Activated CD8-positive, alpha-beta memory T cell treated with anti-CD3 and anti-CD28 coated beads for 1 hour (primary cell): Measurements from ENCODE around the gene FIG4.
"Not testable (repeated sequence)": the region's sequence is repeated elsewhere in the genome, so short reads cannot be mapped to it uniquely, and the experiment has no call there.

Experiments
- DNase-seq, 2 donors: peaks; one replicate each; pipeline ENCODE4 v3.0.0-alpha.2; 2020; ENCODE audit warnings: low read depth in 1 of 2; ENCODE audit errors: extremely low read depth in 1 of 2

The FIG4 gene

GRCh38 chr6:109759098-109759955 lies 68.2 kb downstream of the FIG4 start:
- no peak for DNase-seq

GRCh38 chr6:109760208-109760607 lies 69.1 kb downstream of the FIG4 start:
- no peak for DNase-seq

- DNase-seq = no peak
These were observed 71.1 kb downstream of the FIG4 start for GRCh38 chr6:109762166-109762565.

DNA sequence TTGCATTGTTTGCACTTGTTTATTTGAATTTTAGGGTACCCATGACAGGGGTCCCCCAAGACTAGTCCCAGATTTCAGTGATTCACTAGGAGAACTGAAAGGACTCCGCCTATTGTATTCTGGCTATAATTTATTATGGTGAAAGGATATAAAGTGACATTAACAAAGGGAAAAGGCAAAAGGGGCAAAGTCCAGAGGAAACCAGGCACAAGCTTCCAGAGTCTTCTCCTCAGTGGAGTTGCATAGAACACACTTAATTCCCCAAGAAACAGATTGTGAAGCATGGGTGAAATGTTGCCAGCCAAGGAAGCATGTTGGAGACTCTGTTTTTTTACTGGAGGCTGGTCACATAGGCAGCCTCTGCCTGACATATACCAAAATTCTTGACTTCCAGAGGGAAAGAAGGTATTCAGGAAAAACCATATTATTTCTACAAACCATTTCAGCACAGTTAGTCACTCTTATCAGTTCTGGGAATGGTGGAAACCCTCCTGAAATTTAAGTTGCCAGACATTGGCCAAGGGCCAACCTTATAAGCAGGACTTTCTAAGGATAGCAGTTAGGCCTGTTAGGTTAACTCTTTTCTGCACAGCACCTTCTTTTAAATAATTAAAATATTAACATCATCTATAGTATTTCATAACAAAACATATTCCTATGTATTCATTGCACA lies 71.8 kb downstream of the FIG4 start:
- no peak for DNase-seq

DNA sequence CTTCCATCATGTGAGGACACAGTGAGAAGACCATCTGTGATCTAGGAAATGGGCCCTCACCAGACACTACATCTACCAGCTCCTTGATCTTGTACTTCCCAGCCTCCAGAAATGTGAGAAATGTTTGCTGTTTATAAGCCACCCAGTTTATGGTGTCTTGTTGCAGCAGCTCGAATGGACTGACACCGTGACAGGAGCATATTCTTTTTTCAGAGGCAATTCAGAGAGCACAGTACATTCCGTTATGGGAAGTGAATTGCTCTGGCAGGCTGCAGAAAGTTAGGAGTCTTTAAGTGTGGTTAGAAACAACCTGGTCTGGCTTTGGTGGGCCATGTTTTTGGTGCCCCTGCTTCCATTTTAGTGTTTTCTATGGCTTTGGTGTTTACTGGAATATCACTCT lies 75.1 kb downstream of the FIG4 start:
- DNase-seq = no peak

GRCh38 chr6:109767961-109768360 lies 76.9 kb downstream of the FIG4 start:
- DNase-seq = no peak

DNA sequence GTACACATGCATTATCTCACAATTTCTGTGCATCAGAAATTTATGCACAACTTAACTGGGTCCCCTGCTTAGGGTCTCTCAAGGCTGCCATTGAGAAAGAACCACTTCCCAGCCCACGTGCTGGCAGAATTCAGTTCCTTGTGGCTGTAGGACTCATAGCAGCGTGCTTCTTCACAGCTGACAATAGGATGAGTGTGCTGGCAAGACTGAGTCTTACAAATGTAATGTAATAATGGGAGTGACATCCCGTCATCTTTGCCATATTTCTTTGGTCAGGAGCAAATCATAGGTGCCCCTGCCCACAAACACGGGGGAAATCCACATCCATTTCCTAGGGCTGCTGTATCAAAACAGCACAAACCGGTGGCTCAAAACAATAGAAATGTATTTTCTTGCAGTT lies 77.4 kb downstream of the FIG4 start:
- no peak for DNase-seq

DNA sequence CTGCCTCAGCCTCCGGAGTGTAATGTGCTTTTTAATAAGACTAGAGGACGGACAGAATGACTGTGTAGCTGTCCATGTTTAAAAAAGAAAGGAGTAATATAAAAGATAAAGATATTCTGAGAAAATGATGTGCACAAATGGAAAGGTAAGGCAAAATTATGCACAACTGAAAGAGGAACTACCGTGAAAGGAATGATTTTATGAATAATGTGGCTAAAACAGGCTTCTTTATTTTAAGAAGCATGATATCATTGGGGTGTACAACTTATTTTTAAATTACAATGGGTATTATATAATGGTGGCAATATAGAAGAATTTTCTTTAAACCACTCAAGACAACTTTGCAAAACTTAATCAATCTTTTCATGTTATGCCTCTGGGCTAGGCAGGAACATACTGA lies 78.1 kb downstream of the FIG4 start:
- DNase-seq = no peak

- DNase-seq = no peak
These were observed 79.0 kb downstream of the FIG4 start for GRCh38 chr6:109770047-109770446.

DNA sequence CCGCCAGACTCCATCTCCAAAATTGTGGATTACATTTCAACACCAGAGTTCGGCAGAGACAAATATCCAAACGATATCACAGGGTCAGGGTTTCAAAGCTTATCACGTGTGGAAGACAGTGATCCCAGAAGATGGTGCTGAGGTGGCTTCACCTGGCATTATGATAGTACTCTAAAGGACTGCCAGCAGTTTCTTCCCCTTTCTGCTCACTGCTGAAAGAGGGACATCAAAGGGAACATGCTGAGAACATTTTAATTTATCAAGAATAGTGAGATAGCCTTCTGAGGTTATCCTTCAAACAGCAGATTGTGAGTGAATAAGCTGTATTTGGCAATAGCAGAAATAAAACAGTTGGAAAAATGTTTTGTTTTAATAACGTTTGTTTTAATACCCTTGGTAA lies 79.7 kb downstream of the FIG4 start:
- no peak for DNase-seq

DNA sequence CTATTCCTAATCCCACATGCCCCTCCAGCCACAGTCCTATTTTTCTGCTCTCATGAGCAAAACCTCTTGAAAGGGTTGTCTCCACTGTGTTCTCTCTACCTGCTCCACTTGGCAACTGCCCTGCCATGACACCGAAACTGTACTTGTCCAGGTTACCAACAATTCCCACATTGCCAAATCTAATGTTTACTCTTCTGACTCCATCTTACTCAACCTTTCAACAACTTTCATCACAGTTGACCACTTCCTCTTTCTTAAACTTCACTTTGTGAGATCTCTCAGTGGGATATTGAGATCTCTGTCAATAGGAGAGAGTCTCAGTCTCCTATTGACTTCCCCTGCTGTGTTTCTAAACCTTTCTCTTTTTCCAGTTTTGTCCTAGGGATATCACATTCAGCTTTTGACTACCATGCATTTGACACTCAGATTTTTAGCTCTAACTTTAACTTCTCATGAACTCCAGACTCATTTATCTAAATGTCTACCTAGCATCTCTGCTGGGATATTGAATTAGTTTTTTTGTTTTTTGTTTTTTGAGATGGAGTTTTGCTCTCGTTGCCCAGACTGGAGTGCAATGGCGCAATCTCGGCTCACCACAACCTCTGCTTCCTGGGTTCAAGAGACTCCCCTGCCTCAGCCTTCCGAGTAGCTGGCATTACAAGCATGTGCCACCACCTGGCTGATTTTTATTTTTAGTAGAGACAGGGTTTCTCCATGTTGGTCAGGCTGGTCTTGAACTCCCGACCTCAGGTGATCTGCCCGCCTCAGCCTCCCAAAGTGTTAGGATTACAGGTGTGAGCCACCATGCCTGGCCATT lies 81.1 kb downstream of the FIG4 start:
- DNase-seq = not testable (repeated sequence)

DNA sequence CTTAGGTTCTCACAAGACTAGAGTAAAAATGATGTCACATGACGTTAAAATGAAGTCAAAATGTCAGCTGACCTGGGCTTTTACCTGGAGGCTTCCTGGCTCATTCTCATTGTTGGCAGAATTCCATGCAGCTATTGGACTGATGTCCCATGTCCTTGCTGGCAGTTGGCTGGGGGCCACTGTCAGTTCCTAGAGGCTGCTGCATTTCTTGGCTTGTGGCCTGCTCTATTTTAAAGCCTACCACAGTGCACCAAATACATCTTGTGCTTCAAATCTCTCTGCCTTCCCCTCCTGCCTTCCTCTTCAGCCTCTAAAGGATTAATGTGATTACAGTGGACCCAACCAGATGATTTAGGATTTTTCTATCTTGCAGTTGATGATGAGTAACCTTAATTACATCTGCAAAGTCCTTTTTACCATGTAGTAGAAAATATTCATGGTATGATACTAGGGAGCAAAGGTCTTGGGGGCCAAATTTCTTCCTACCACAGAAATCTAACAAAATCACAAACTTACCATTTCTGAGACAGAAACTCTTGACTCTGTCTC lies 81.9 kb downstream of the FIG4 start:
- no peak for DNase-seq

GRCh38 chr6:109781001-109781400 lies 89.9 kb downstream of the FIG4 start:
- DNase-seq = no peak

- DNase-seq = no peak
These were observed 91.4 kb downstream of the FIG4 start for GRCh38 chr6:109782491-109782999.

- no peak for DNase-seq
These were observed 92.3 kb downstream of the FIG4 start for GRCh38 chr6:109783250-109783986.

- no peak for DNase-seq
These were observed 96.2 kb downstream of the FIG4 start for GRCh38 chr6:109787312-109787711.

DNA sequence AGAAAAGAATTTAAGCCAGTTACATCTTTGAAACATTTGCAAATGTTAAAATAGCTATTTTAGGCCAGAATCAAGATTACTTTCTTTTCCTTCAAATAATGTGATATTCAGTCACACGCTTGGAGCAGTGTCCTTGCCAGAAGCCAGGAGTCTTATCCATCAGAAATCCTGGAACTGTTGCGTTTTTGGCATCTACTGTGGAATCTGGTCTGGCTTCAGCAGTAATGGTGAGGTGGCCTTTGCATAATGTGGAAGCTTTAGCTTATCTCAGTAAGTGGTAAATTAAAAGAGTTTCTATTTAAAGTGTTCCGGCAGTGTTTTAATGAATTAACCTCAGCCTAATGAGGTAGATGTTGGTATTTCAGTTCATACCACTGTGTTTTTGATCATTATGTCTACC lies 97.6 kb downstream of the FIG4 start:
- no peak for DNase-seq

DNA sequence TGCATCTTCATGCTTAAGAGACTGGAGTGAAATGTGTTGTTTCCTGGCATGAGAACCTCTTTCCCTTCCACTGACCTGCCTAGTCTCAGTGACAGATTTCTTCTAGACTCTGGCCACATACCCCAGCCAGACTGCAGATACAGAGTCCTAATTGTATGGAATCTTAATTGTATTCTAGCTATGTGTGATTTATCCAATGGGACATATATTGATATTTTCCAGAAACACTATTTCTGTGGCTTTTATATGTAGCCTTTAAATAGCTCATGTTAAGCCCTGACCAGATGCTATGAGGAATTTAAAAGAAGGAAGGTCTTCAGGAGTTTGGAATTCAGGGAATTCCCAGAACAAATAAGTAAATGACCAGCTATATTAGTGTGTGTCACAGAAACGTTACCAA lies 99.0 kb downstream of the FIG4 start:
- no peak for DNase-seq

DNA sequence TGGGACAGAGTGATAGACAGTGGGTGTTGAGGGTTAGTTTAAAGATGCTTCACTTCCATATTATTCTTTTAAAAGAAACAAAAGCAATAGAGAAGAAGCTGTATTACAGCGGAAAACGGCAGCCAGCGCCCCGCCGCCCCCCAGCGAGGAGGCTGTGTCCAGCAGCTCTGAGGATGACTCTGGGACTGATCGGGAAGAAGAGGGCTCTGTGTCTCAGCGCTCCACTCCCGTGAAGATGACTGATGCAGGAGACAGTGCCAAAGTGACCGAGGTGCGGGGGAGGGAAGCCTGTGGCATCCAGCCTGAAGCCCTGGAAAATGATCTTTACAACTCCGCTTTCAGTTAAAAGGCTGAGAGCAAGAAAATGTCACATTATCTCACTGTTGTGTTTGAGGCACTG lies 100.2 kb downstream of the FIG4 start:
- DNase-seq = no peak

GRCh38 chr6:109793021-109793420 lies 101.9 kb downstream of the FIG4 start:
- no peak for DNase-seq
